Smooth muscle cell (in vitro differentiated cells): ENCODE data around the gene ZC3H7B. TPM values are rescaled to one million over a fixed set of nuclear protein-coding genes. Genes with fewer than 3 reads are reported as not detected.

Experiments
- DNase-seq: peaks from one replicate; lab custom pipeline; 2025; ENCODE audit not compliant: unreplicated experiment; lab: John Stamatoyannopoulos, UW
- H2AFZ ChIP-seq: fragments of 200-600 bp; sonication (generic); 2 replicates; pipeline ENCODE4 v1.6.0; 2016; ENCODE audit warnings: antibody characterized with exemption, low read depth, mild to moderate bottlenecking
- H3F3A ChIP-seq: fragments of 200-600 bp; sonication (generic); 2 replicates; pipeline ENCODE4 v1.6.0; 2017; ENCODE audit warnings: antibody characterized with exemption, low read depth
- H3K27ac ChIP-seq: fragments of 200-600 bp; sonication (generic); 2 replicates; pipeline ENCODE4 v1.5.1; 2016; ENCODE audit warnings: low read depth, mild to moderate bottlenecking
- H3K27me3 ChIP-seq: fragments of 200-600 bp; sonication (generic); 2 replicates; pipeline ENCODE4 v1.6.1; 2016; ENCODE audit warnings: low read depth, mild to moderate bottlenecking
- H3K36me3 ChIP-seq: fragments of 200-600 bp; sonication (generic); 2 replicates; pipeline ENCODE4 v1.5.1; 2016; ENCODE audit warnings: low read depth
- H3K4me1 ChIP-seq: fragments of 200-600 bp; sonication (generic); 2 replicates; pipeline ENCODE4 v1.5.1; 2016; ENCODE audit warnings: low read depth
- H3K4me2 ChIP-seq: fragments of 200-600 bp; sonication (generic); 2 replicates; pipeline ENCODE4 v1.6.0; 2016; ENCODE audit warnings: mild to moderate bottlenecking
- H3K4me3 ChIP-seq: fragments of 200-600 bp; sonication (generic); 2 replicates; pipeline ENCODE4 v1.5.1; 2016; ENCODE audit warnings: mild to moderate bottlenecking
- H3K79me2 ChIP-seq: fragments of 200-600 bp; sonication (generic); 2 replicates; pipeline ENCODE4 v1.6.0; 2016; ENCODE audit warnings: low read depth, mild to moderate bottlenecking
- H3K9ac ChIP-seq: fragments of 200-600 bp; sonication (generic); 2 replicates; pipeline ENCODE4 v1.6.0; 2016; ENCODE audit warnings: low read depth
- H3K9me3 ChIP-seq: fragments of 200-600 bp; sonication (generic); replicated peaks from 2 replicates; pipeline ENCODE4 v1.5.1; 2016; ENCODE audit warnings: low read depth
- H4K20me1 ChIP-seq: fragments of 200-600 bp; sonication (generic); 2 replicates; pipeline ENCODE4 v1.6.0; 2016; ENCODE audit warnings: low read depth
- WGBS: methylation state at CpG from one replicate; pipeline ENCODE4 v1.1.7; 2016; ENCODE audit warnings: low lambda C conversion rate; 5-methylcytosine and 5-hydroxymethylcytosine counted together
- polyA plus RNA-seq: library from polyadenylated mRNA; unstranded; fragments of >200 nt; fragmentation: Nextera tagmentation; extraction: Ambion mirVana; gene quantifications from 2 replicates; pipeline ENCODE4 v1.2.1, GENCODE V29; 2016
- total RNA-seq: library from RNA; depleted of rRNA; stranded (reverse); fragments of >200 nt; gene quantifications from 2 replicates; pipeline ENCODE4 v1.2.3, GENCODE V29; 2014
- TF ChIP-seq, protein P1 (sequence below): fragments of 200-600 bp; sonication (generic); IDR thresholded peaks from 2 replicates; pipeline ENCODE4 v1.5.1; 2017; ENCODE audit warnings: borderline replicate concordance, mild to moderate bottlenecking, antibody characterized with exemption; ENCODE audit not compliant: insufficient read depth, poor library complexity, severe bottlenecking

The ZC3H7B gene
- total and polyA plus RNA-seq, 2 experiments from 2014 or later: 3.7 to 20.6 TPM

DNA sequence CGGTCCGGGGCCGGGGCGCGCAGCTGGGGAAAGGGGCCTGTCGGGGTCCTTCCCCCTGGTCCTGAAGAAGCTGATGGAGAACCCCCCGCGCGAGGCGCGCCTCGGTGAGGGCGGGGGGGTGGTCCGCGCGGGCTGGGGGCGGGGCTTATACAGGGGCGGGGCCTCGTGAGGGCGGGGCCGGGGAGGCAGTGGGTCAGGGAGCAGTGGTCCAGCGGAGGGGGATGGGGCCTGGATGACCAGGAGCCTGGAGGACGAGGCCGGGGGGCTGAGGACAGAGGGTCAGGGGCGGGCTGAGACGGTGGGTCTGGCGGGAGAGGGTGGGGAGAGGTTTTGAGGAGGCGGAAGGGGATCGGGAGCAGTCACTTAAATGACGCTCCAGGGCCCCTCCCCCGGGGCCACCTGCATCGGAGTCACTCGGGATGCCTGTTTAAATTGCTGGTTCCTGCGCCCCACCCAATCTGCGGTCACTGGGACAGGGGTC lies 80.8 kb downstream of the ZC3H7B start:
- DNase-seq: peak; percentile 82
- H4K20me1 ChIP-seq: peaks cover 15% of the 10 kb centered on the region
- H2AFZ ChIP-seq: peak overlapping the region; percentile 87
- H3K36me3 ChIP-seq: no peaks in the 10 kb centered on the region
- TF ChIP-seq, protein P1, sequence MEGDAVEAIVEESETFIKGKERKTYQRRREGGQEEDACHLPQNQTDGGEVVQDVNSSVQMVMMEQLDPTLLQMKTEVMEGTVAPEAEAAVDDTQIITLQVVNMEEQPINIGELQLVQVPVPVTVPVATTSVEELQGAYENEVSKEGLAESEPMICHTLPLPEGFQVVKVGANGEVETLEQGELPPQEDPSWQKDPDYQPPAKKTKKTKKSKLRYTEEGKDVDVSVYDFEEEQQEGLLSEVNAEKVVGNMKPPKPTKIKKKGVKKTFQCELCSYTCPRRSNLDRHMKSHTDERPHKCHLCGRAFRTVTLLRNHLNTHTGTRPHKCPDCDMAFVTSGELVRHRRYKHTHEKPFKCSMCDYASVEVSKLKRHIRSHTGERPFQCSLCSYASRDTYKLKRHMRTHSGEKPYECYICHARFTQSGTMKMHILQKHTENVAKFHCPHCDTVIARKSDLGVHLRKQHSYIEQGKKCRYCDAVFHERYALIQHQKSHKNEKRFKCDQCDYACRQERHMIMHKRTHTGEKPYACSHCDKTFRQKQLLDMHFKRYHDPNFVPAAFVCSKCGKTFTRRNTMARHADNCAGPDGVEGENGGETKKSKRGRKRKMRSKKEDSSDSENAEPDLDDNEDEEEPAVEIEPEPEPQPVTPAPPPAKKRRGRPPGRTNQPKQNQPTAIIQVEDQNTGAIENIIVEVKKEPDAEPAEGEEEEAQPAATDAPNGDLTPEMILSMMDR: no peak
- peak overlapping the region; percentile 98 for H3K27ac ChIP-seq
- WGBS: 2% methylated on average over 18 of the region's 35 CpGs
- peak overlapping the region; percentile 96 for H3K9ac ChIP-seq
- H3K27me3 ChIP-seq: no peaks in the 10 kb centered on the region
- H3K4me1 ChIP-seq: peaks cover 10% of the 10 kb centered on the region
- no peaks in the 10 kb centered on the region for H3K9me3 ChIP-seq
- H3K4me3 ChIP-seq: peak overlapping the region; percentile 90
- H3K4me2 ChIP-seq: peak overlapping the region; percentile 91
- no peaks in the 10 kb centered on the region for H3K79me2 ChIP-seq
- H3F3A ChIP-seq: peaks cover 9% of the 10 kb centered on the region

DNA sequence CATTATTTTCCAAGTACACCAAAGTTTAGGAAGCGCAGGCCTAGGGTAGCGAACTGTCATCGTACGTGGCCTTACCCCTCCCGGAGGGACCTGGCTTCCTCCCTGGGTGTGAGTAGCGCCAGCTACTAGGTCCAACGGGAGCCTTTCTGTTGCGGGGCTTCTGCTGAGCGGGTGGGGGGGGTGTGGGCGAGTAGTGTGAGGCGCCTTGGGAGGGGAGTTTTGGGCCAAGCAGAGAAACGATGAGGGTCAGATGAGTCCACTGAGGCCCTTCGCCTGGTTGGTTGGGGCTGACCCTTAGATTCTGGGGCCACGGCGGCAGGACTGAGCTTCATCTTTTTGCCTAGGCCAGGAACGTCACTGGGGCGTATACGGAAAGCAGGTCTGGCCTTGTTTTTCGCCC lies 81.3 kb downstream of the ZC3H7B start:
- WGBS: 45% methylated on average over 19 of the region's 19 CpGs
- no peaks in the 10 kb centered on the region for H3K79me2 ChIP-seq
- peak overlapping the region; percentile 91 for H3K4me2 ChIP-seq
- no peak overlapping the region for H3K27ac ChIP-seq
- peak overlapping the region; percentile 41 for H3K9ac ChIP-seq
- peaks cover 10% of the 10 kb centered on the region for H3K4me1 ChIP-seq
- TF ChIP-seq, protein P1: no peak
- peaks cover 9% of the 10 kb centered on the region for H3F3A ChIP-seq
- no peak overlapping the region for H2AFZ ChIP-seq
- peak overlapping the region; percentile 90 for H3K4me3 ChIP-seq
- DNase-seq: no peak
- no peaks in the 10 kb centered on the region for H3K9me3 ChIP-seq
- no peaks in the 10 kb centered on the region for H3K27me3 ChIP-seq
- H3K36me3 ChIP-seq: no peaks in the 10 kb centered on the region
- H4K20me1 ChIP-seq: peaks cover 15% of the 10 kb centered on the region

DNA sequence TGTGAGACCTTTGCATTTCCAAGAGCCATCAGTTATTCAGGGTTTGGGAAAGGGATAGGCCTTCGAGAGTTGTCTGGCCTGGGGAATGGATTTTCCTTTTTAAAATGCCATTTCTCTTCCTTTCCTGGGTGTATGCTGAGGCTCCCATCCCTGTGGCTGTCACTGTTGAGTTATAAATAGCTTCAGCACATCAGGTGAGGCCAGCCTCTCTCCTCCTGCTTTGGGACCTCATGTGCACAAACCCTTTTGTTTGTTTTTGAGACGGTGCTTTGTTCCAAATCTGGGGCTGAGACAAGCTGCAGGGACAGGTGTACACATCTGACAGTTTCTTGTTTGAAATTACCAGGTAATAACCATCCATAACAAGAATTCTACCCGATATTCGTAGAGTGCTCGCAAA lies 81.8 kb downstream of the ZC3H7B start:
- H3K9me3 ChIP-seq: no peaks in the 10 kb centered on the region
- H3K27ac ChIP-seq: no peak overlapping the region
- H3K36me3 ChIP-seq: no peaks in the 10 kb centered on the region
- no peaks in the 10 kb centered on the region for H3K27me3 ChIP-seq
- peaks cover 10% of the 10 kb centered on the region for H3K4me1 ChIP-seq
- TF ChIP-seq, protein P1: no peak
- H2AFZ ChIP-seq: no peak overlapping the region
- H3F3A ChIP-seq: peaks cover 9% of the 10 kb centered on the region
- no peak for DNase-seq
- peak overlapping the region; percentile 90 for H3K4me3 ChIP-seq
- peak overlapping the region; percentile 91 for H3K4me2 ChIP-seq
- WGBS: 93% methylated on average over 5 of the region's 5 CpGs
- H3K79me2 ChIP-seq: no peaks in the 10 kb centered on the region
- no peak overlapping the region for H3K9ac ChIP-seq
- peaks cover 15% of the 10 kb centered on the region for H4K20me1 ChIP-seq

DNA sequence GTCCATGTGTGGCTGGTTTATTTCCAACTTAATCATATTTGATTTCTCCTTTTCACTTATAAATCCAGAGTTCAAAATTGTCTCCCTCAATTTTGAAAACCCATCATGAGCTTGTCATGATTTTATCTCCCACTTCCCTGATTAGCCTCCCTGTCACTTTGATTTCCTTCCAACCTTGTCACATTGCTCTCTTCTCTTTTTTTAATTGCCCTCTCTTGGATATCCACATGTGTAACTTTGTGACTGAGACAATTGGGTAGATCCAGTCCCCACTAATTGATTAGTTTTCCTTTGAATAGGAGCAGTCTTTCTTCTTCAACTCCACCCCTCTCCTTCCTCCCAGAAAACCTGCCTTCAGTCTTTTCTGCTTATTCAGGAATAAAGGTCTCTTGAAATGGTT lies 82.8 kb downstream of the ZC3H7B start:
- Histone ChIP-seq H3F3A (peaks cover 9% of the 10 kb centered on the region), H3K27ac (no peak overlapping the region), H3K4me3 (no peak overlapping the region), H3K9ac (no peak overlapping the region), H4K20me1 (peaks cover 15% of the 10 kb centered on the region), H3K4me1 (peaks cover 10% of the 10 kb centered on the region), H3K9me3 (no peaks in the 10 kb centered on the region), H3K36me3 (no peaks in the 10 kb centered on the region), H2AFZ (no peak overlapping the region), H3K27me3 (no peaks in the 10 kb centered on the region), H3K4me2 (no peak overlapping the region), H3K79me2 (no peaks in the 10 kb centered on the region)
- TF ChIP-seq, protein P1: no peak
- no peak for DNase-seq
